MM.1S (cell line): ENCODE results near the gene ZC3H4.

Source experiments
- DNase-seq: peaks from one replicate; pipeline ENCODE4 v3.0.0-alpha.2; 2015
- H2AFZ ChIP-seq: fragments of 300-600 bp; sonication (generic); 2 replicates; pipeline ENCODE4 v1.6.0; 2016; ENCODE audit warnings: antibody characterized with exemption, low read length
- H3F3A ChIP-seq: fragments of 300-600 bp; sonication (generic); 2 replicates; pipeline ENCODE4 v1.6.1; 2016; ENCODE audit warnings: mild to moderate bottlenecking, antibody characterized with exemption, low read length, moderate library complexity, mixed read lengths; ENCODE audit not compliant: insufficient read depth
- H3K27ac ChIP-seq: fragments of 300-600 bp; sonication (generic); 2 replicates; pipeline ENCODE4 v1.5.1; 2016; ENCODE audit warnings: mild to moderate bottlenecking, low read length
- H3K27me3 ChIP-seq: fragments of 300-600 bp; sonication (generic); replicated peaks from 2 replicates; pipeline ENCODE4 v1.6.0; 2016; ENCODE audit warnings: low read length; ENCODE audit not compliant: insufficient read depth
- H3K36me3 ChIP-seq: fragments of 300-600 bp; sonication (generic); replicated peaks from 2 replicates; pipeline ENCODE4 v1.6.1; 2016; ENCODE audit warnings: mild to moderate bottlenecking, low read length, mixed read lengths; ENCODE audit not compliant: insufficient read depth
- H3K4me1 ChIP-seq: fragments of 300-600 bp; sonication (generic); 2 replicates; pipeline ENCODE4 v1.6.1; 2016; ENCODE audit warnings: low read length, mixed read lengths
- H3K4me2 ChIP-seq: fragments of 300-600 bp; sonication (generic); 2 replicates; pipeline ENCODE4 v1.6.0; 2016; ENCODE audit warnings: low read depth, low read length
- H3K4me3 ChIP-seq: fragments of 300-600 bp; sonication (generic); 2 replicates; pipeline ENCODE4 v1.5.1; 2016; ENCODE audit warnings: low read length, mixed read lengths
- H3K79me2 ChIP-seq: fragments of 300-600 bp; sonication (generic); 2 replicates; pipeline ENCODE4 v1.6.1; 2016; ENCODE audit warnings: mixed run types, low read length, mixed read lengths
- H3K9ac ChIP-seq: fragments of 300-600 bp; sonication (generic); 2 replicates; pipeline ENCODE4 v1.6.1; 2016; ENCODE audit warnings: low read length, mixed read lengths
- H3K9me2 ChIP-seq: fragments of 300-600 bp; sonication (generic); replicated peaks from 2 replicates; pipeline ENCODE4 v1.6.1; 2016; ENCODE audit warnings: mild to moderate bottlenecking, low read length, mixed read lengths; ENCODE audit not compliant: insufficient read depth
- H3K9me3 ChIP-seq: fragments of 300-600 bp; sonication (generic); replicated peaks from 2 replicates; pipeline ENCODE4 v1.6.1; 2016; ENCODE audit warnings: mild to moderate bottlenecking, low read length, mixed read lengths; ENCODE audit not compliant: insufficient read depth
- H4K20me1 ChIP-seq: fragments of 300-600 bp; sonication (generic); 2 replicates; pipeline ENCODE4 v1.6.1; 2016; ENCODE audit warnings: mild to moderate bottlenecking, low read length, moderate library complexity, mixed read lengths; ENCODE audit not compliant: insufficient read depth
- EZH2 ChIP-seq: fragments of 300-600 bp; sonication (generic); optimal IDR thresholded peaks from 2 replicates; pipeline ENCODE3; 2017; ENCODE audit warnings: low read depth, mild to moderate bottlenecking, antibody characterized with exemption, low read length, mixed read lengths
- EZH2phosphoT487 ChIP-seq: fragments of 300-600 bp; sonication (generic); IDR thresholded peaks from 2 replicates; pipeline ENCODE4 v1.6.1; 2018; ENCODE audit warnings: antibody characterized with exemption, low read length
- TF ChIP-seq, protein P1 (sequence below): fragments of 300-600 bp; sonication (generic); IDR thresholded peaks from 2 replicates; pipeline ENCODE4 v1.5.1; 2016; ENCODE audit warnings: antibody characterized with exemption, low read length, mixed read lengths

ZC3H4 gene

GRCh38 chr19:47027586-47028088, 85.9 kb downstream of the ZC3H4 start:
- peaks cover 44% of the 10 kb centered on the region for H3K27me3 ChIP-seq
- no peaks in the 10 kb centered on the region for H3K9me3 ChIP-seq
- H3K27ac ChIP-seq = no peak overlapping the region
- H3K79me2 ChIP-seq = no peaks in the 10 kb centered on the region
- no peaks in the 10 kb centered on the region for H3K36me3 ChIP-seq
- no peak overlapping the region for H2AFZ ChIP-seq
- DNase-seq = no peak
- H3K4me3 ChIP-seq = no peak overlapping the region
- H3K4me2 ChIP-seq = no peak overlapping the region
- no peak overlapping the region for H3K9ac ChIP-seq
- TF ChIP-seq, protein P1, sequence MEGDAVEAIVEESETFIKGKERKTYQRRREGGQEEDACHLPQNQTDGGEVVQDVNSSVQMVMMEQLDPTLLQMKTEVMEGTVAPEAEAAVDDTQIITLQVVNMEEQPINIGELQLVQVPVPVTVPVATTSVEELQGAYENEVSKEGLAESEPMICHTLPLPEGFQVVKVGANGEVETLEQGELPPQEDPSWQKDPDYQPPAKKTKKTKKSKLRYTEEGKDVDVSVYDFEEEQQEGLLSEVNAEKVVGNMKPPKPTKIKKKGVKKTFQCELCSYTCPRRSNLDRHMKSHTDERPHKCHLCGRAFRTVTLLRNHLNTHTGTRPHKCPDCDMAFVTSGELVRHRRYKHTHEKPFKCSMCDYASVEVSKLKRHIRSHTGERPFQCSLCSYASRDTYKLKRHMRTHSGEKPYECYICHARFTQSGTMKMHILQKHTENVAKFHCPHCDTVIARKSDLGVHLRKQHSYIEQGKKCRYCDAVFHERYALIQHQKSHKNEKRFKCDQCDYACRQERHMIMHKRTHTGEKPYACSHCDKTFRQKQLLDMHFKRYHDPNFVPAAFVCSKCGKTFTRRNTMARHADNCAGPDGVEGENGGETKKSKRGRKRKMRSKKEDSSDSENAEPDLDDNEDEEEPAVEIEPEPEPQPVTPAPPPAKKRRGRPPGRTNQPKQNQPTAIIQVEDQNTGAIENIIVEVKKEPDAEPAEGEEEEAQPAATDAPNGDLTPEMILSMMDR = no peak
- H3K4me1 ChIP-seq = no peaks in the 10 kb centered on the region
- no peaks in the 10 kb centered on the region for H3K9me2 ChIP-seq
- no peaks in the 10 kb centered on the region for H3F3A ChIP-seq
- H4K20me1 ChIP-seq = no peaks in the 10 kb centered on the region

GRCh38 chr19:47026889-47027288, 86.7 kb downstream of the ZC3H4 start:
- no peaks in the 10 kb centered on the region for H3F3A ChIP-seq
- no peaks in the 10 kb centered on the region for H3K9me2 ChIP-seq
- no peak overlapping the region for H3K27ac ChIP-seq
- no peak for TF ChIP-seq EZH2
- TF ChIP-seq, protein P1 = no peak
- TF ChIP-seq EZH2phosphoT487 = no peak
- no peaks in the 10 kb centered on the region for H3K4me1 ChIP-seq
- no peaks in the 10 kb centered on the region for H3K79me2 ChIP-seq
- no peaks in the 10 kb centered on the region for H3K36me3 ChIP-seq
- H3K4me2 ChIP-seq = no peak overlapping the region
- no peak overlapping the region for H2AFZ ChIP-seq
- no peak for DNase-seq
- no peak overlapping the region for H3K9ac ChIP-seq
- H3K27me3 ChIP-seq = peaks cover 51% of the 10 kb centered on the region
- H4K20me1 ChIP-seq = no peaks in the 10 kb centered on the region
- H3K9me3 ChIP-seq = no peaks in the 10 kb centered on the region
- H3K4me3 ChIP-seq = no peak overlapping the region

DNA sequence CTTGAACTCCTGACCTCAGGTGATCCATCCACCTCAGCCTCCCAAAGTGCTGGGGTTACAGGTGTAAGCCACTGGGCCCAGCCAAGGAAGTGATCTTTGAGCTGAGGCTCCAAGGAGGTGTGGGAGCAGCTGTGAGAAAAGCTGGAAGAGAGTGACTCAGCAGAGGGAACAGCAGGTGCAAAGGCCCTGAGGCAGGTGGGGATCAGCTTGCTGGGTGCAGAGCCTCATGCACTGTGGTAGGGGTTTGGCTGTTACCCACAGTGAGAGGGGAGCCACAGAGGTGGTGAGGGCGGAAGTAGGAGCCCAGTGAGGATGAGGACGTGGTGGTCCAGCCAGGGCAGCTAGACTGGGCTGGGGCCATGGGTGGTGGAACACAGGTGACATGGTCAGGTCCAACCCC, 87.4 kb downstream of the ZC3H4 start:
- Histone ChIP-seq H4K20me1 (no peaks in the 10 kb centered on the region), H3K9me3 (no peaks in the 10 kb centered on the region), H3K79me2 (no peaks in the 10 kb centered on the region), H3K4me1 (no peaks in the 10 kb centered on the region), H3K27ac (no peak overlapping the region), H3K9me2 (no peaks in the 10 kb centered on the region), H2AFZ (no peak overlapping the region), H3F3A (no peaks in the 10 kb centered on the region), H3K27me3 (peaks cover 58% of the 10 kb centered on the region), H3K4me3 (no peak overlapping the region), H3K9ac (no peak overlapping the region), H3K4me2 (no peak overlapping the region), H3K36me3 (no peaks in the 10 kb centered on the region)
- DNase-seq = no peak
- TF ChIP-seq EZH2 (no peak), EZH2phosphoT487 (no peak)
- TF ChIP-seq, protein P1 = no peak
